MG63 (cell line): ENCODE measurements around the gene C5orf58. TPM values are rescaled to one million over a fixed set of nuclear protein-coding genes. Genes with fewer than 3 reads are reported as not detected.
"Not testable (repeated sequence)": the region's sequence is repeated elsewhere in the genome, so short reads cannot be mapped to it uniquely, and the experiment has no call there.

ENCODE experiments used
- DNase-seq: peaks from one replicate; pipeline ENCODE4 v3.0.0-alpha.2; 2020
- H3K27me3 ChIP-seq: fragments of 250-450 bp; sonication (Bioruptor Pico); 2 replicates; pipeline ENCODE4 v1.5.1; 2020; ENCODE audit warnings: mild to moderate bottlenecking, moderate library complexity
- H3K36me3 ChIP-seq: fragments of 250-450 bp; sonication (Bioruptor Pico); 2 replicates; pipeline ENCODE4 v1.5.1; 2020; ENCODE audit warnings: mild to moderate bottlenecking, moderate library complexity
- H3K4me3 ChIP-seq: fragments of 250-450 bp; sonication (Bioruptor Pico); 2 replicates; pipeline ENCODE4 v1.5.1; 2020; ENCODE audit warnings: mild to moderate bottlenecking, moderate library complexity
- H3K9me3 ChIP-seq: fragments of 250-450 bp; sonication (Bioruptor Pico); 2 replicates; pipeline ENCODE4 v1.5.1; 2020; ENCODE audit warnings: mild to moderate bottlenecking, moderate library complexity
- total RNA-seq: library from RNA; depleted of rRNA; stranded (reverse); fragments of >200 nt; shearing (Covaris generic); gene quantifications from 2 replicates; pipeline ENCODE4 v1.2.3, GENCODE V29; 2014; ENCODE audit warnings: low replicate concordance

C5orf58 gene
- total RNA-seq, 1 experiment from 2014 or later: not detected

DNA sequence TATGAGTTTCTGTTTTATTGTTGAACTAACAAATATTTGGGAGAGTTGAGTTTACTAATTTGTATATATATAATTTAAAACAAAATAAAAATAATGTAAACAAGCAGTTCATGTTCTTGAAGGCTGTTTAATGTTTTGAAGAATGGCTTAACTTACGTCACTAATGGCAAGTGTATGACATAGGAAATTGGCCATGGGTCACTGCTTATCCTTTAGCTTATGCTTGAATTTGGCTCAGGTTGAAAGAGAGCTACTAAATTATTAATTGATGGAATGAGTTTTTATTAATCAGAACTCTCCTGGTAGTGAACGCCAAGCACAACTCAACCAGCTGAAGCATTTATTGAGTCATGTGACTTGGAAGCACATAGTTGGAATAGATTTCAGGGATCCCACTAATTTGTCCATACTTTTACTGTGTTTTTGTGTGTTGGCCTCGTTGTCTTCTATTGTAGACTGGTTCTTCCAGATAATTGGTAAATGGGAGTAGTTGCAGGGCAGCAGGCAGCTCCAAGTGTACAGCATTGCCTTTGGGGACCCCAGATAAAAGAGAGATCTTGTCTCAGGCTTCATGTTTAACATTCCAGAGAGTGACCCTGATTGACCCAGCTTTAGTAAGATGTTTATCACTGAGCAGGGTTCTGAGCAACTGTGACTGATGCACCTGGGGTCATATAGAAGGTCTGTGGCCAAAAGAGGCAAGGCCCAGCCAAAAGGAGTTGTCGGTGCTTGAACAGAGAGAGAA is 13.5 kb downstream of the C5orf58 start:
- peaks cover 57% of the 10 kb centered on the region for H3K27me3 ChIP-seq
- H3K36me3 ChIP-seq: no peaks in the 10 kb centered on the region
- no peak for DNase-seq
- no peaks in the 10 kb centered on the region for H3K9me3 ChIP-seq
- no peak overlapping the region for H3K4me3 ChIP-seq

DNA sequence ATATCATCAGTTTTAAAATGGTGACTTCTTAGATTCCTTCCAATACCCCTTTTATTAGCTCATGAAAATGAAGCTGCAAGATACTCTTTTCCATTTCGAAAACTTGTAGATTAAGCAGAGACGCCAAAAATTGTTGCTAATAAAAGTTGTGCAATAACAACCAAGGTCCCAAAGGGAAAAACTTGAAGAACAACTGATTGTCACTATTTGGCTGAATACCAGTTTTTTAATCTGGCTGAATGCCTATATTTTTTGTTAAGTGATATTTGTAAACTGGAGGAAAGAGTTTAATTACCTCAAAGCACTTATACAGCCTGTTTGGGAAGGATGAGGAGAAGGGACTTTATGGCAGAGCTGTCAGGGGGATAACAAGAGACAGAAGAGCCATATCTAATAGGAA is 14.6 kb downstream of the C5orf58 start:
- Histone ChIP-seq H3K36me3 (no peaks in the 10 kb centered on the region), H3K27me3 (peaks cover 68% of the 10 kb centered on the region), H3K4me3 (no peak overlapping the region), H3K9me3 (no peaks in the 10 kb centered on the region)
- DNase-seq: no peak

DNA sequence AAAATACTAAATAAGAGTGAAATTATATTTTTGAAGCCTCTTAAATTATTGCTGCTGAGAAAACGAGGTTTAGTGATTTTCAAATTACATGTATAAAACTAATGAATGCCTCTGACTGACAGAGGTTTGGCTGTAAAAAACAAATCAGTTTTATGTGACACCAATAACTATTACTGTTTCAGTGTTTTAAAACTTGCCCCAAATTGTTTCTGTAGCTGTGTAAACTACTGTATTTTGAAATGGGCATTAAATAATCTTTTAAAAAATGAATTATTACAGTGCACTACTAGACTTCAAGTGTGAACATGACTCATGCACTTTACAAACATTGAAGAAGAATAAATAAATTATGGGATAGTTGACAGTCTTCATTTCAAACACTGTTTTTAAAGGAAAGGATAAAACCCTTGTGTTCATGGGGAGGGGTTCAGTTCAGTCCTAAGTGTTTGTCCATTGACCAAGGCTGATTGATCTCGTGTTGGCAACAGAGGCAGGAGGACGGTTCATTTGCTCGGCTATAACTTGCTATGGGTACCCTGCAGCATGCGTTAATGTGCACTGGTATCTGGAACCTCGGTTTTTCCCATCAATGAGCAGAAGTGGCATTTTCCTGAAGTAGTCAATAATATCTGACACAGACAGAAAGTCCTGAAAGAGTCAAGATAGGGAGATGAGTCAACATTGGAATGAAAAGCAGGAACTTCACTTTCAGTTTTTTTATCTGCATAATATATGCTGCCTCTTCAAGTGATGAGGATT is 15.6 kb downstream of the C5orf58 start:
- no peaks in the 10 kb centered on the region for H3K36me3 ChIP-seq
- no peaks in the 10 kb centered on the region for H3K9me3 ChIP-seq
- H3K27me3 ChIP-seq: peaks cover 78% of the 10 kb centered on the region
- no peak for DNase-seq
- no peak overlapping the region for H3K4me3 ChIP-seq

DNA sequence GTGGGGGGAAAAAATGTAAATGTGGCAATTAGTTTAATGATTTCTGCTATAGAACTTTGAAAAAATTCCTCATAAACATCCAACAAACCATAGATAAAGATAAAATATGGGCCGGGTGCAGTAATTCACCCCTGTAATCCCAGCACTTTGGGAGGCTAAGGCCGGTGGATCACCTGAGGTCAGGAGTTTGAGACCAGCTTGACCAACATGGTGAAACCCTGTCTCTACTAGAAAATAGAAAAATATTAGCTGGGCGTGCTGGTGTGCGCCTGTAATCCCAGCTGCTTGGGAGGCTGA is 16.1 kb downstream of the C5orf58 start:
- not testable (repeated sequence) for H3K36me3 ChIP-seq, H3K9me3 ChIP-seq, H3K4me3 ChIP-seq, DNase-seq
- H3K27me3 ChIP-seq: peaks cover 83% of the 10 kb centered on the region

DNA sequence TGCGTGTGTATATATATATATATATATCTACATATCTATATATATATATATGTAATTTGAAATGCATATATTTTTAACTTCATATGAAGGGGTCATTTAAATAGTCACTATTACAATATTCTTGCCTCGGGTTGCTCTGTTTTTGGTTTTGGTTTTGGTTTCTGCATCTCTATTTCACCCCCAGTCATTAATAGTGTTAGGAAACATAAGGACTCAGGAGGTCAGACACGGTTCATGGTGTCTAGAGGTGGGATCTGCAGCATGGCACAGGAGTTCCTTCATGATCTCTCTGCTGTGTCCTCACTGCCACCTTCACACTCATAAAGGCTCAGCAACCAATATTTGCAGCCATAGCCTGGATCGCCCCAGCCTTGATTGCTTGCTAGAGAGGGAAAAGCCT is 16.6 kb downstream of the C5orf58 start:
- Histone ChIP-seq H3K4me3 (no peak overlapping the region), H3K9me3 (no peaks in the 10 kb centered on the region), H3K36me3 (no peaks in the 10 kb centered on the region), H3K27me3 (peaks cover 86% of the 10 kb centered on the region)
- DNase-seq: no peak

DNA sequence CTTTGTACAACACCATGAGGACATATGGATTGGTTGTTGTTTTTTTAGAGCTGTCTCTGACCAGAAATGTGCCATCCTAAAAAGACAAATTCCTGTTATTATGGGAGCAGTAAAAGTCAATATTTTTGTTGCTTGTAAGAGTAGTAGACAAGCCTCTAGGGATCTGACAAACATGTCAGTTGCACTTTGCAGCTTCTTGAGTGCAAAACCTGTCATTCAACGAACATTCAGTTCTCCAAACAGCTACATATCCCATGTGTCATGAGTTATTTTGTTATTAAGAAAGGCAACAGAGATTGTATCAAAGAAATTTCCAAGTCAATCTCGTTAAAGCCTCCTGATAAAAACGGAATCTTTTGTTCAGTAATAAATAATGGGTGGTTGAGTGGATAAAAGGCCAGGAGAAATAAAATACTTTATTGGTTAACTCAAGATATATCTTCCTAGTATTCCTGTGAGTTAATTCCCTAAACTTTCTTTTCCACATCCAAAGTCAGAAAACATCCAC is 18.1 kb downstream of the C5orf58 start:
- H3K27me3 ChIP-seq: peaks cover 83% of the 10 kb centered on the region
- no peaks in the 10 kb centered on the region for H3K36me3 ChIP-seq
- DNase-seq: no peak
- no peaks in the 10 kb centered on the region for H3K9me3 ChIP-seq
- H3K4me3 ChIP-seq: no peak overlapping the region

DNA sequence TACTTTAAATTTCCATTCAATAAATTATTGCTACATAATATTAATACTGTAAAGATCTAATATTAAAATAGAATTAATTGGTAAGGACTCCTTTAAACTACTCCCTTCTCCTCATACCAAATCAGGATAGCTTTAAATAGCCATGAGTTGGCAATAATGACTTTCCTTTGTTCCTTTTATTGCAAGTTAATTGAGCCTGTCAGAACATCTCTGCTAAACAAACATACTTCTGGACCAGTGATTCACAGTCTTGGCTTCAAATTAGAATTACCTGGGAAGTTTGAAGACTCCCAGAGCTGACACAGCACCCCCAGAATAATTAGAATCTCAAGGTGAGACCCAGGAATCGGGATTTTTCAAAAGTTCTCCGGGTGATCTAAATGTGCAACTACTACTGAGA is 18.7 kb downstream of the C5orf58 start:
- Histone ChIP-seq H3K4me3 (no peak overlapping the region), H3K36me3 (no peaks in the 10 kb centered on the region), H3K27me3 (peaks cover 77% of the 10 kb centered on the region), H3K9me3 (no peaks in the 10 kb centered on the region)
- no peak for DNase-seq

DNA sequence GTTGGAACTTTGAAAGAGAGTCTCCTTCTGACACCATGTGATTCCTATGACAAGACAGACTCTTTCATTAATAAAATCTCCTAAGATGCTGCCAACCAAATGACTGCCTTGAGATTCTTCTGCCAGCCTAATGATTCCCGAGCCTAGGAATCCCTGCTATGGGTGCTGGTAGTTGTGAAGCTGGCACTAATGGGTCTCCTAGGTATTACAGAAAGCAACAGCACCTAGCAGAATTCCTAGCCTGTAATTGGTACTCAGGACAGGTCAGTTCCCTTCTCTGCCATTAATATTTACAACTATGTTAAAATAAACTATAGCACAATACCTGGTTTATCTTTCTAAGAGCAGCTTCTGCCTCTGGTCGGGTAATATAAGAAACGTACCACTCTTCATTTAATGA is 19.3 kb downstream of the C5orf58 start:
- Histone ChIP-seq H3K4me3 (no peak overlapping the region), H3K9me3 (no peaks in the 10 kb centered on the region), H3K27me3 (peaks cover 71% of the 10 kb centered on the region), H3K36me3 (no peaks in the 10 kb centered on the region)
- no peak for DNase-seq

DNA sequence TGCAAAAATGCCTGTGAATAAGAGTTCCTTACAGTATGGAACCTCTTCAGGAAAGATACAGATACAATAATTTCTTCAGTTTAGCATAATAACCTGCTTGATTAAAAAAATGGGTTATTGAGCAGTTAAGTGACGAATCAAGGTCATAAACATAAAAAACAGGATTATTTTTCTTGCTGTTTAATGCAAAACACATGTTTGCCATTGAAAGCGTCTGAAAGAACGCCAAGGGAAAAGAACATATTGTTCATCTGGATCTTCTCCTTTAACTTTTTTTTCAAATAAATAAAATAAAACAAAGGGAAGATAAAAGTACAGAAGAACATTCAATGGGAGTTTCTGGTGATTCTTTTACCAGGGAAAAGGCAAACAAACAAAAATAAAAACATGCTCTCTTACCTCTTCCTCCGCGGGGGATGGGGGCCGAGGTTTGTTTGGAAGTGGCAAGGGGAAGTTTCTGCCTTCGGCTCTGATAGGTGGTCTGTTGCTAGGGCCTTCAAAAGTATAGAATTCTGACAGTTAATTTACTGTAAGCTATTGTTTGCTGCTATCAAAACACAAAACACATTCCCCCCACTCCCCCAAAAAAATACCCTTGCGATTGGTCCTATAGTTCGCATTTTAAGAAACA is 20.1 kb downstream of the C5orf58 start:
- DNase-seq: no peak
- Histone ChIP-seq H3K9me3 (no peaks in the 10 kb centered on the region), H3K36me3 (no peaks in the 10 kb centered on the region), H3K4me3 (no peak overlapping the region), H3K27me3 (peaks cover 63% of the 10 kb centered on the region)

DNA sequence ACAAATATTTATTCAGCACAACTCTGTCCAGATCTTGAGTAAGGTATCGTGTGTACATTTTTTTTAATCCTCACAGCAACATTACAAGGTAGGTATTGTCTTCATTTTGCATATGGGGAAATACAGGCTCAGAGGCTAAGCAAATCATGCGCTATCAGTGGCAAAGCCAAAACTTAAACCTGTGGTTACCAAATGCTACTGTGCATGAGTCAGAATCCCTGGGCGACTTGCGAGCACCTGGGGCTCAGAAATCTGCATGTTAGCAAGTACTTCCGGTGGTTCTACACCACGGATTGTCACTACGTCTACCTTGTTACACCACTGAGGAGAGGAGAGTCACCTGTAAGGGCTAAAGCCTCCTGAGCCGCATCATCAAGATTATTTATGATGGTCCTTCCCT is 21.3 kb downstream of the C5orf58 start:
- Histone ChIP-seq H3K9me3 (no peaks in the 10 kb centered on the region), H3K4me3 (no peak overlapping the region), H3K36me3 (no peaks in the 10 kb centered on the region), H3K27me3 (peaks cover 55% of the 10 kb centered on the region)
- no peak for DNase-seq

DNA sequence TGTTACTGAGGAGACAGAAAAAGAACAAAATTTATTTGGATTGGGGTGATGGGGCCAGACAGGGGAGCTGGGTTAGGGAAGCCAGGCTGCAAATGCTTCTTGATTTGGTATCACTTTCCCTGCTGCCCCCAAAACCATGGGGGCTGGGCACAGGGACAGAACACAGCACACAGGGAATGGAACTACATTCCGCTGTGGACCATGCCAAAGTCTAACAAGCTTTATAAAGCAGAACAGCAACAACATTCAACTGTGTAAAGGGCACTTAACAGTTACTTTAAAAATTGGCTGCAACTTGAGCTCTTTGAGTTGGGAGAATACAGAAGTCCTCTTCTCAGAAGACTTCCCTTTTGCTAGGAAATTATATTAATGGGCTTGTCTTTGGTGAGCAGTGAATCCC is 23.8 kb downstream of the C5orf58 start:
- DNase-seq: no peak
- H3K27me3 ChIP-seq: peaks cover 35% of the 10 kb centered on the region
- no peaks in the 10 kb centered on the region for H3K36me3 ChIP-seq
- H3K9me3 ChIP-seq: no peaks in the 10 kb centered on the region
- H3K4me3 ChIP-seq: no peak overlapping the region

DNA sequence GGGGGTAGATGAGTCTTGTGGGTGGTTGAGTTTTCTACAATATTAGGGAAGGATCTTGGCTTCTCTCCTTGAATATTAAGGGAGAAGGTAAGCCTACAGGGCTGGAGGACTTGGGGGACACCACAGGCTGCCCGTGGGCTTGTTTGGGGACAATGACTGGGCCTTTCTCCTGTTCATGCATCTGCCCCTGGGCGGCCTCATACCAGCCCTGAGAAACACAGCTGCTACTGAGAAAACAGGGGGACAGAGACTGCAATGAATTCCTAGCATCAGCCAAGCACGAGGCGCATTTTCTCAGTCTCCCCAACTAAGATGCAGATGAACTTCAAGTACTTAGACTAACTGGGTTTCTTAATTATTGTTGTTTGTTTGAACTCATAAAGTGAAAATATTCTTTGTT is 24.6 kb downstream of the C5orf58 start:
- Histone ChIP-seq H3K27me3 (peaks cover 31% of the 10 kb centered on the region), H3K36me3 (no peaks in the 10 kb centered on the region), H3K9me3 (no peaks in the 10 kb centered on the region), H3K4me3 (no peak overlapping the region)
- DNase-seq: no peak

DNA sequence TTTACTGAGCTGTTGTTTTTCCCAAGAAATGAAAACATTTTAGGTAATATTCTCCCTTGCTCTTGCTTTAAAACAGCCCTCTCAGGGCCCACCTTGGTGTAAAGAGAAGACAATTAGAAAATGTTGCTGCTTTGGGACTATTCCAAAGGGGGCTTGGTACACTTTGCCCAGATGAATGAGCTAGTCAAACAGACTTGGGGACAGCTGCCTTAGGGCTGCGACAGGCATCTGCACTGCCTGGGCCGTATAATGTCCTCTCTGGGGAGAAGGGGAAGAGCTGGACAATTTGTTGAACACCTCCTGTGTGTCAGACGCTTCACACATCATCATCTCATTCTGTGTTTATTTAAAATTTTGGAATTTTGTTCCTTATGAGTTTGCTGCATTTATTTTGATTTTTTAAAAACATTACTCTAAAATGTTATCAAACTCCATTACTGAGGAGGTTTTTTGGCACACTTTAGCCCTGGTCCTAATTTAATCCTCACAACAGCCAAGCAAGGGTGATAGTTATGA is 28.8 kb downstream of the C5orf58 start:
- peaks cover 39% of the 10 kb centered on the region for H3K27me3 ChIP-seq

DNA sequence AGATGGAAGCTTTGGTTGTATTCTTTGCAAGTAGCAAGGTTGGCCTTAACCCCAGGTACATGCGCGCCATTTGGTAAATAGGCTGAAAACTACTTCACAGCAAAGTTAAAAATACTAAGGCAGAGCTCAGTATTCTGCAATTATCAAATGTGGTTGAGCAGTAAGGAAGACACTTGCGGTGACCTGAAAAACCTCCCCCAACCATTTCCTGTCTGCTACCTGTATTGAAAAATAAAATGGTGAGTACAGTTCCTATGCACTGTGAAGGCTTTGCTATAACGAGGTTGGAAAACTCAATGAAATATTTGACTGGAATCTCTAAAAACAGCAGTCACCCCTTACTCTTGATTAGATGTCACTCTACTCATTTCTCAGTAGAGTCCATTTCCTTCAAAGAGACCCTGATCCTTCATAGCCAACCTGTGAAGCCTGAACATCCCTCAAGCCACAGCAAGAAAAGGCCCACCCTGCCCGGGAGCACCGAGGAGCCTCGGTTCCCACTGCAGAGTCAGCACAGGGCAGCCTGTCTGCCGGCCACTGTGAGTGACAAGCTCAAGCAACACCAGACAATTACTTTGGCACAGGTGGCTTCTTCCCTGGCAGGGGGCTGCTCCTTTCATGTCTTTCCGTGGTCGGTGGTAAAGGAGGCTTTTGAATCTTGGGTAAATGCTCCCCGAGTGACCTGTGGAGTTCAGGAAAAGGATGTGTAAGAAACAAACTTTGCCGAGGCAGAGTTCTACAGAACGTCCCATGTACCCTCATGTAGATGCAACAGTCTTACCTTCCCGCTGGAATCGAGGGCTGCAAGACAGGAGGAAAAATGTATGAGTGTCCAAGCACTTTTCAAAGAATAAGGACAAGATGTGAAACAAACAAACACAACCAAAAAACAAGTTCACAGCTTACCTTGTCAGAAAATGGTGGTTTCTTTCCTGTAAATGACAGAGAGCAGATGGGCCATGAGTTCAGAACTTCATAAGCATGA is 29.6 kb downstream of the C5orf58 start:
- no peaks in the 10 kb centered on the region for H3K36me3 ChIP-seq
- no peak for DNase-seq
- H3K4me3 ChIP-seq: no peak overlapping the region
- no peaks in the 10 kb centered on the region for H3K9me3 ChIP-seq
- peaks cover 47% of the 10 kb centered on the region for H3K27me3 ChIP-seq

More for the DNA sequence above, 28.8 kb downstream of the C5orf58 start:
- no peak for DNase-seq
- no peak overlapping the region for H3K4me3 ChIP-seq
- no peaks in the 10 kb centered on the region for H3K36me3 ChIP-seq
- H3K9me3 ChIP-seq: no peaks in the 10 kb centered on the region

DNA sequence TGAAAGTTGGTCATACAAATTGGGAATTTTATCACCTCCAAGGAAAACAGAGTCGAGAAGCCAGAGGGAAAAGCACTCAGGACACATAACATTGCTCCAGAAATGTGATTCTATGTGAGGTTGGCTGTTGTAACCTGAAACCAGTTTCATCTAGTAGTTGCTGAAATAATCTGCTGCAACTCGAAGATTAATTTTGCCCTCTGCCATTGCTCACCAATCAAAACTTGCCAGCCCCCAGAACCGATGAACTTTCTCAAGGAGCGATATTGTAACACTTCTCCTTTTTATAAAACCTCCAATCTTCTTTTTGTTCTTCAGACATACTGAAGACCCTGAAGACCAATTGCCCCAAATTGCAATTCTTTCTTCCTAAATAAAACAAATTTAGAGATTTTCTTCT is 31.1 kb downstream of the C5orf58 start:
- no peak for DNase-seq
- H3K4me3 ChIP-seq: no peak overlapping the region
- no peaks in the 10 kb centered on the region for H3K36me3 ChIP-seq
- H3K27me3 ChIP-seq: peaks cover 51% of the 10 kb centered on the region
- H3K9me3 ChIP-seq: no peaks in the 10 kb centered on the region

DNA sequence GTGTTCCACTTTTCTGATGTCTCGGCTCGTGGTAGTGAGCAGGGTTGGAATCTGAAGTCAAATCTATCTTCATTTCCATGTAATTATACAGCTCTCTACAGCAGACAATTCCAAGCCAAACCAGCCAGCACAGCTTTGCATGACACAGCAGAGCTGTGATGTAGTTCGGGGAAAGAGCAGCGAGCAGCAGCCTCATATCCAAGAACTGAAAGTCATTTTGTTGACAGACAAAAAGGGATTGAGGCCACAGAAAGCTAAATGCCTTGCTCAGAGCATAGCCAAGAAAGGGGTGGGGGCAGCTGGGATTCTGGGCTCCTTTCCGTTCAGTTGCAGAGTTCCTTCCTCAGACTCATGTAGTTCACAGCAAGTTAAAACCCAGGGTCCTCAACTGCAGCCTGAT is 32.7 kb downstream of the C5orf58 start:
- no peaks in the 10 kb centered on the region for H3K9me3 ChIP-seq
- H3K36me3 ChIP-seq: no peaks in the 10 kb centered on the region
- no peak for DNase-seq
- H3K4me3 ChIP-seq: no peak overlapping the region
- H3K27me3 ChIP-seq: peaks cover 51% of the 10 kb centered on the region
